Upper lobe of right lung (tissue), 1 donor: ENCODE data around the gene HLCS. TPM values are rescaled to one million over a fixed set of nuclear protein-coding genes. Genes with fewer than 3 reads are reported as not detected.
A peak's percentile ranks its signal among the peaks of the same experiment; 100 is the strongest.

Experiments
- ATAC-seq: fragments of 200-7000 bp; cut with Tn5 transposase; one replicate; pipeline ENCODE4 v1.9.1; 2020; ENCODE audit warnings: mild to moderate bottlenecking, moderate library complexity
- DNase-seq: peaks from one replicate; pipeline ENCODE4 v3.0.0-alpha.2; 2020
- H3K27ac ChIP-seq: fragments of 200-600 bp; one replicate; pipeline ENCODE4 v1.8.0; 2022
- H3K27me3 ChIP-seq: fragments of 200-600 bp; one replicate; pipeline ENCODE4 v1.8.0; 2022; ENCODE audit warnings: mild to moderate bottlenecking
- H3K36me3 ChIP-seq: fragments of 200-600 bp; one replicate; pipeline ENCODE4 v1.8.0; 2022
- H3K4me1 ChIP-seq: fragments of 200-600 bp; one replicate; pipeline ENCODE4 v1.8.0; 2022
- H3K4me3 ChIP-seq: fragments of 200-600 bp; one replicate; pipeline ENCODE4 v1.8.0; 2022; ENCODE audit warnings: mild to moderate bottlenecking
- H3K9me3 ChIP-seq: fragments of 200-600 bp; one replicate; pipeline ENCODE4 v1.8.0; 2022
- CTCF ChIP-seq: fragments of 200-600 bp; IDR thresholded peaks from one replicate; pipeline ENCODE4 v1.8.0; 2022; ENCODE audit warnings: antibody characterized with exemption
- intact Hi-C: fragments of 100-400 bp; cut with DNase I; formaldehyde crosslinking; loops from one replicate; pipeline ENCODE4 v1.11.0; 2022
- total RNA-seq: library from RNA; stranded (reverse); fragmentation: NEBNext Ultra II Directional; extraction: Animal tissue kit (Norgen Biotek cat#: 25700); gene quantifications from one replicate; pipeline ENCODE4 v1.2.1, GENCODE V29; 2021
- donor health status: DM: no; HTN: yes; CAD: no; lungs with severe emphysema.

Gene HLCS
- total RNA-seq, 1 donor from 2014 or later = 16.0 TPM

- no peaks in the 10 kb centered on the region for H3K9me3 ChIP-seq
- H3K4me1 ChIP-seq = peaks cover 11% of the 10 kb centered on the region
- intact Hi-C loops = no loop called here
- no peaks in the 10 kb centered on the region for H3K27me3 ChIP-seq
- no peak for TF ChIP-seq CTCF
- ATAC-seq (no peak), DNase-seq (no peak)
- H3K4me3 ChIP-seq = no peak overlapping the region
- H3K27ac ChIP-seq = no peak overlapping the region
- no peaks in the 10 kb centered on the region for H3K36me3 ChIP-seq
Measured at GRCh38 chr21:36915696-36916245, 50.7 kb downstream of the HLCS start.

- Histone ChIP-seq H3K36me3 (no peaks in the 10 kb centered on the region), H3K4me3 (no peak overlapping the region), H3K4me1 (peaks cover 11% of the 10 kb centered on the region), H3K27ac (no peak overlapping the region), H3K27me3 (no peaks in the 10 kb centered on the region), H3K9me3 (no peaks in the 10 kb centered on the region)
- intact Hi-C loops = no loop called here
- no peak for TF ChIP-seq CTCF
- no peak for DNase-seq
- no peak for ATAC-seq
Measured at GRCh38 chr21:36915014-36915695, 51.3 kb downstream of the HLCS start.

- ATAC-seq (no peak), DNase-seq (no peak)
- no peaks in the 10 kb centered on the region for H3K27me3 ChIP-seq
- no peak overlapping the region for H3K27ac ChIP-seq
- H3K4me3 ChIP-seq = no peak overlapping the region
- H3K9me3 ChIP-seq = no peaks in the 10 kb centered on the region
- H3K4me1 ChIP-seq = peaks cover 11% of the 10 kb centered on the region
- no peaks in the 10 kb centered on the region for H3K36me3 ChIP-seq
- intact Hi-C loops = no loop called here
- TF ChIP-seq CTCF = no peak
Measured at GRCh38 chr21:36914244-36915013, 52.0 kb downstream of the HLCS start.

GRCh38 chr21:36913247-36914169 lies 53.0 kb downstream of the HLCS start:
- Histone ChIP-seq H3K36me3 (no peaks in the 10 kb centered on the region), H3K27me3 (no peaks in the 10 kb centered on the region), H3K4me3 (no peak overlapping the region), H3K4me1 (peaks cover 11% of the 10 kb centered on the region), H3K9me3 (no peaks in the 10 kb centered on the region), H3K27ac (no peak overlapping the region)
- ATAC-seq = no peak
- no peak for DNase-seq
- intact Hi-C loops = no loop called here
- no peak for TF ChIP-seq CTCF

GRCh38 chr21:36910581-36911307 lies 55.7 kb downstream of the HLCS start:
- no peak for TF ChIP-seq CTCF
- Histone ChIP-seq H3K4me1 (no peaks in the 10 kb centered on the region), H3K36me3 (no peaks in the 10 kb centered on the region), H3K4me3 (no peak overlapping the region), H3K27me3 (no peaks in the 10 kb centered on the region), H3K27ac (no peak overlapping the region), H3K9me3 (no peaks in the 10 kb centered on the region)
- ATAC-seq = peak; percentile 50
- no peak for DNase-seq
- intact Hi-C loops = no loop called here
